Mucosa of descending colon (tissue), 3 donors: ENCODE measurements around the gene HIPK2. TPM values are rescaled to one million over a fixed set of nuclear protein-coding genes. Genes with fewer than 3 reads are reported as not detected.
A peak's percentile ranks its signal among the peaks of the same experiment; 100 is the strongest.

Experiments used
- ATAC-seq: fragments of 200-7000 bp; cut with Tn5 transposase; one replicate; pipeline ENCODE4 v1.9.1; 2020; ENCODE audit warnings: mild to moderate bottlenecking, moderate library complexity
- DNase-seq, 3 donors: peaks; one replicate each; pipeline ENCODE4 v3.0.0-alpha.2; 2020
- H3K36me3 ChIP-seq: fragments of 200-600 bp; one replicate; pipeline ENCODE4 v1.8.0; 2021; ENCODE audit warnings: low read depth, mild to moderate bottlenecking
- H3K4me1 ChIP-seq: fragments of 200-600 bp; one replicate; pipeline ENCODE4 v1.8.0; 2021; ENCODE audit warnings: low read depth, mild to moderate bottlenecking
- H3K4me3 ChIP-seq: fragments of 200-600 bp; one replicate; pipeline ENCODE4 v1.8.0; 2021; ENCODE audit warnings: mild to moderate bottlenecking
- H3K9me3 ChIP-seq: fragments of 200-600 bp; one replicate; pipeline ENCODE4 v1.8.0; 2021; ENCODE audit warnings: mild to moderate bottlenecking
- CTCF ChIP-seq: fragments of 200-600 bp; IDR thresholded peaks from one replicate; pipeline ENCODE4 v1.8.0; 2022; ENCODE audit warnings: antibody characterized with exemption, mild to moderate bottlenecking
- intact Hi-C, 2 donors: fragments of 100-400 bp; cut with DNase I in 1 of 2; cut with micrococcal nuclease in 1 of 2; formaldehyde crosslinking; loops; one replicate each; pipeline versions ENCODE4 v1.11.0 to v1.11.1; 2022; cut with DNase I, micrococcal nuclease
- total RNA-seq, 3 donors: library from RNA; stranded (reverse); fragmentation: NEBNext Ultra II Directional in 2 of 3; extraction: Animal tissue kit (Norgen Biotek cat#: 25700) in 2 of 3; gene quantifications; one replicate each; pipeline versions ENCODE4 v1.2.1 to v1.2.4, GENCODE V29; 2021 to 2023
- donor health status: DM: no; HTN: no; CAD: no; lungs with moderate emphysema.
- donor health status: DM: no; HTN: no; CAD: no.
- donor health status: DM: no; HTN: yes; CAD: no.

Gene HIPK2
- total RNA-seq, 3 donors from 2014 or later: 29.9 to 63.6 (median 39.9) TPM

GRCh38 chr7:139663608-139664177, 114.1 kb downstream of the HIPK2 start:
- H3K4me3 ChIP-seq: no peak overlapping the region
- ATAC-seq (no peak), DNase-seq (no peak)
- no peaks in the 10 kb centered on the region for H3K9me3 ChIP-seq
- TF ChIP-seq CTCF: no peak
- H3K36me3 ChIP-seq: no peaks in the 10 kb centered on the region
- H3K4me1 ChIP-seq: peaks cover 22% of the 10 kb centered on the region
- intact Hi-C loops: no loop called here

GRCh38 chr7:139661903-139662302, 115.9 kb downstream of the HIPK2 start:
- intact Hi-C loops: no loop called here
- DNase-seq (no peak), ATAC-seq (no peak)
- no peak for TF ChIP-seq CTCF
- peaks cover 22% of the 10 kb centered on the region for H3K4me1 ChIP-seq
- H3K9me3 ChIP-seq: no peaks in the 10 kb centered on the region
- H3K36me3 ChIP-seq: no peaks in the 10 kb centered on the region
- H3K4me3 ChIP-seq: no peak overlapping the region

GRCh38 chr7:139661043-139661440, 116.8 kb downstream of the HIPK2 start:
- ATAC-seq (peak; percentile 53), DNase-seq (peak in 1 of 3 donors; percentile 27)
- peaks cover 22% of the 10 kb centered on the region for H3K4me1 ChIP-seq
- no peaks in the 10 kb centered on the region for H3K9me3 ChIP-seq
- H3K4me3 ChIP-seq: no peak overlapping the region
- H3K36me3 ChIP-seq: no peaks in the 10 kb centered on the region
- intact Hi-C loops: no loop called here
- no peak for TF ChIP-seq CTCF

- peak in 1 of 3 donors; percentile 63 for DNase-seq
- Histone ChIP-seq H3K4me3 (no peak overlapping the region), H3K4me1 (peaks cover 22% of the 10 kb centered on the region), H3K9me3 (no peaks in the 10 kb centered on the region), H3K36me3 (no peaks in the 10 kb centered on the region)
- TF ChIP-seq CTCF: no peak
- peak; percentile 86 for ATAC-seq
- intact Hi-C loops: no loop called here
Measured at GRCh38 chr7:139660317-139661042, 117.3 kb downstream of the HIPK2 start.

GRCh38 chr7:139659922-139660316, 117.9 kb downstream of the HIPK2 start:
- Histone ChIP-seq H3K9me3 (no peaks in the 10 kb centered on the region), H3K4me1 (peaks cover 22% of the 10 kb centered on the region), H3K4me3 (no peak overlapping the region), H3K36me3 (no peaks in the 10 kb centered on the region)
- DNase-seq: no peak
- no peak for TF ChIP-seq CTCF
- intact Hi-C loops: no loop called here
- peak; percentile 26 for ATAC-seq
